T-cell (primary cell): ENCODE measurements around the gene GRK6. TPM values are rescaled to one million over a fixed set of nuclear protein-coding genes. Genes with fewer than 3 reads are reported as not detected.
"Not testable (repeated sequence)": the region's sequence is repeated elsewhere in the genome, so short reads cannot be mapped to it uniquely, and the experiment has no call there.

ENCODE experiments used
- ATAC-seq, 4 experiments: fragments of 200-7000 bp in 3 of 4; fragments of 150-1000 bp in 1 of 4; cut with Tn5 transposase; replicated peaks in 1 of 4; 1 replicate in 3 of 4; 2 replicates in 1 of 4; pipeline ENCODE4 v1.10.0; 2021; ENCODE audit warnings: moderate library complexity in 3 of 4, mild to moderate bottlenecking in 2 of 4, moderate number of reproducible peaks in 1 of 4
- CTCF ChIA-PET, 2 donors: fragments of 300-600 bp; sonication (Branson Sonifier 250); formaldehyde crosslinking; loops; one replicate each; lab custom pipeline; 2022; ENCODE audit warnings: antibody characterized with exemption in 2 of 2; lab: Charles Lee
- POLR2A ChIA-PET, 2 donors: fragments of 300-600 bp; sonication (Branson Sonifier 250); formaldehyde crosslinking; loops; one replicate each; lab custom pipeline; 2022; ENCODE audit warnings: antibody characterized with exemption in 2 of 2; lab: Charles Lee
- DNase-seq, 35 experiments: peaks; one replicate each; pipeline versions ENCODE4 v3.0.0 to v3.0.0-alpha.2; 2013 to 2023
- H3K27ac ChIP-seq: one replicate; pipeline ENCODE4 v1.5.1; 2013; ENCODE audit warnings: low read length
- H3K27me3 ChIP-seq, 2 experiments: replicated peaks in 1 of 2; 1 replicate in 1 of 2; 2 replicates in 1 of 2; pipeline versions ENCODE4 v1.6.1 to v1.7.0; 2013; ENCODE audit warnings: low read length in 1 of 2, mixed read lengths in 1 of 2; ENCODE audit not compliant: control insufficient read depth in 2 of 2, insufficient read depth in 2 of 2; ENCODE audit errors: extremely low read depth in 1 of 2
- H3K36me3 ChIP-seq, 2 donors: 1 replicate in 1 of 2; 2 replicates in 1 of 2; pipeline versions ENCODE4 v1.6.1 to v1.7.0; 2013; ENCODE audit warnings: low read length in 1 of 2; ENCODE audit not compliant: control insufficient read depth in 2 of 2, insufficient read depth in 1 of 2; ENCODE audit errors: extremely low read depth in 1 of 2
- H3K4me1 ChIP-seq, 2 experiments: 1 replicate in 1 of 2; 2 replicates in 1 of 2; pipeline versions ENCODE4 v1.6.1 to v1.7.0; 2013; ENCODE audit warnings: low read length in 2 of 2, mixed read lengths in 1 of 2; ENCODE audit not compliant: insufficient read depth in 2 of 2, control insufficient read depth in 1 of 2; ENCODE audit errors: extremely low read depth in 1 of 2
- H3K4me3 ChIP-seq, 2 donors: 1 replicate in 1 of 2; 2 replicates in 1 of 2; pipeline versions ENCODE4 v1.5.1 to v1.7.0; 2013; ENCODE audit warnings: mild to moderate bottlenecking in 2 of 2, low read length in 1 of 2, moderate library complexity in 1 of 2; ENCODE audit not compliant: control insufficient read depth in 1 of 2; ENCODE audit errors: extremely low read depth in 1 of 2
- H3K9me3 ChIP-seq: 2 replicates; pipeline ENCODE4 v1.7.0; 2013
- H3K27ac Mint-ChIP-seq, 2 donors: one replicate each; pipeline ENCODE4 v1.8.0; 2020 to 2021; ENCODE audit warnings: mild to moderate bottlenecking in 2 of 2, mixed read lengths in 2 of 2
- H3K27me3 Mint-ChIP-seq, 2 donors: one replicate each; pipeline ENCODE4 v1.8.0; 2021 to 2022; ENCODE audit warnings: mixed read lengths in 2 of 2
- H3K36me3 Mint-ChIP-seq: one replicate; pipeline ENCODE4 v1.8.0; 2021; ENCODE audit warnings: mixed read lengths
- H3K4me1 Mint-ChIP-seq, 3 donors: one replicate each; pipeline ENCODE4 v1.8.0; 2020 to 2022; ENCODE audit warnings: mixed read lengths in 3 of 3, mild to moderate bottlenecking in 1 of 3
- H3K4me3 Mint-ChIP-seq, 3 donors: one replicate each; pipeline ENCODE4 v1.8.0; 2020 to 2022; ENCODE audit warnings: mild to moderate bottlenecking in 3 of 3, mixed read lengths in 3 of 3, moderate library complexity in 3 of 3
- H3K9me3 Mint-ChIP-seq, 3 donors: one replicate each; pipeline ENCODE4 v1.8.0; 2020 to 2022; ENCODE audit warnings: mixed read lengths in 3 of 3
- WGBS: methylation state at CpG from one replicate; pipeline ENCODE4 v1.1.5; 2013; ENCODE audit warnings: missing lambda C conversion rate; ENCODE audit not compliant: insufficient coverage; 5-methylcytosine and 5-hydroxymethylcytosine counted together
- total RNA-seq, 35 experiments: library from RNA in 6 of 35; stranded (reverse) in 6 of 35; fragments of 120-200 nt in 1 of 35; gene quantifications; one replicate each; pipeline versions ENCODE4 v1.2.1 to v1.2.4 and lab custom pipeline; 2013 to 2026

The GRK6 gene
- total RNA-seq, 5 donors from 2014 or later (not counting 1 experiment from before 2014, with no cell fraction given): 196 to 226 (median 216) TPM

DNA sequence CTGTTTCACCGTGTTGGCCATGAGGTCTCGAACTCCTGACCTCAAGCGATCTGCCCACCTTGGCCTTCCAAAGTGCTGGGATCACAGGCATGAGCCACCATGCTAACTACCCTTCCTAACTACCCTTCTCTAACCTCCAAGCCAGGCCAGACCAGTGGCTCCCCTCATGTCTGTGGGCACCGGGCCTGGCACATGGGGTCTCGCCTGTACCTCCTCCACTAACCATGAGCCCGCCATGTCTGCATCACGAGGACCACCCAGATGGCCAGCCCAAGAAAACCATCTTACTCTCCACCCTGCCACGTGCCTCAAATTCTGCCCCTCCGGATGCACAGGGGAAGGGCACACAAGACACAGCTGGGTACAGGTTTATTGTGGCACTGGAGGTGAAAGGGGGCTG, 56.6 kb downstream of the GRK6 start:
- Histone ChIP-seq H3K27me3 (no peaks in the 10 kb centered on the region), H3K36me3 (peaks cover 0 to 4% of the 10 kb centered on the region in 2 donors), H3K27ac (no peak overlapping the region), H3K4me3 (no peak overlapping the region), H3K4me1 (peaks cover 2 to 14% of the 10 kb centered on the region in 2 experiments), H3K9me3 (no peaks in the 10 kb centered on the region)
- no peaks in the 10 kb centered on the region for H3K9me3 Mint-ChIP-seq
- no peaks in the 10 kb centered on the region for H3K27me3 Mint-ChIP-seq
- H3K36me3 Mint-ChIP-seq: no peaks in the 10 kb centered on the region
- H3K4me1 Mint-ChIP-seq: peaks cover 15 to 19% (median 15%) of the 10 kb centered on the region in 3 donors
- ATAC-seq: no peak
- no peak overlapping the region for H3K27ac Mint-ChIP-seq
- ChIA-PET CTCF (no interaction called here), POLR2A (no interaction called here)
- no peak for DNase-seq
- no peak overlapping the region for H3K4me3 Mint-ChIP-seq
- WGBS: 100% methylated on average over 7 of the region's 9 CpGs

DNA sequence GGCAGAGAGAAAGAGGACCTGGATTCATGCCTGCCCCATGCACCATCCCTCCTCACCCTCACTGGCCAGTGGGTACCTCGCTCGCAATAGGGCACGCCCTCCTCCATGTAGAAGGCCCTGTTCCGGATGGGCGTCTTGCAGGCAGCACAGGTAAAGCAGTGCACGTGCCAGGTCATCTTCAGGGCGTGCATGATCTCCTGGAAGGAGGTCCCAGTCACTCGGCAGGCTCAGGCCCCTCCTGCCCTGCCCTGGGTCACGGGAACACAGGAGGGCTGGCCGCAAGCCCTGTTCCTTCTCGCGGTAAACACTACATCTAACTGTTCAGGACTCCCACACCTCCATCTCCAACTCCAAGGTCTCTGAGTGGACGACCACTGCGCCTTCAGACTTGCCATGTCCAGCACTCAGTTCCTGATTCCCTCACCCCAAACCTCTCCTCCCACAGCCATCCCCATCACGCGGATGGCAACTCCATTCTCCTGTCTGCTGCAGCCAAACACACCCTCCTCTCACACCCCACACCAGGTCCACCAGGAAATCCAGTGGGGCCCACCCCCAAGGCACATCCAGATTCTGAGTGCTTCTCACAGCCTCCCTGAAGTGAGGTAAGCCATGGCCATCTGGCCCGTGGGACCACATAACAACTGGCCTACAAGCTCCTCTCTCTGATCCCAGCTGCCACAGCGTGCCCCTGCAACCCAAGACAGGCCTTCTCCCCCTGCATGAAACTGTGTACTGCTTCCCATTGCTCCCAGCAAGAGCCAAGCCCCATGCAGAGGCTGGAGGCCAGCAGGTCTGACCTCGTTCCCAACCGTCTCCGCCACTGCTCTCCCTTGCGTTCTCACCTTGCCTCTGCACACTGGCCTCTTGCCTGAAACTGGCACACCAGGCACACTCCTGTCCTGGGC, 57.8 kb downstream of the GRK6 start:
- ChIA-PET CTCF (no interaction called here), POLR2A (no interaction called here)
- Mint-ChIP-seq H3K36me3 (no peaks in the 10 kb centered on the region), H3K4me1 (peaks cover 8% of the 10 kb centered on the region in 3 donors), H3K4me3 (no peak overlapping the region), H3K27ac (no peak overlapping the region), H3K27me3 (no peaks in the 10 kb centered on the region), H3K9me3 (no peaks in the 10 kb centered on the region)
- peaks cover 0 to 7% of the 10 kb centered on the region in 2 experiments for H3K4me1 ChIP-seq
- no peak overlapping the region for H3K4me3 ChIP-seq
- DNase-seq: no peak
- 93% methylated on average over 22 of the region's 22 CpGs for WGBS
- no peaks in the 10 kb centered on the region for H3K27me3 ChIP-seq
- no peaks in the 10 kb centered on the region for H3K9me3 ChIP-seq
- peaks cover 0 to 7% of the 10 kb centered on the region in 2 donors for H3K36me3 ChIP-seq
- no peak overlapping the region for H3K27ac ChIP-seq
- ATAC-seq: no peak

DNA sequence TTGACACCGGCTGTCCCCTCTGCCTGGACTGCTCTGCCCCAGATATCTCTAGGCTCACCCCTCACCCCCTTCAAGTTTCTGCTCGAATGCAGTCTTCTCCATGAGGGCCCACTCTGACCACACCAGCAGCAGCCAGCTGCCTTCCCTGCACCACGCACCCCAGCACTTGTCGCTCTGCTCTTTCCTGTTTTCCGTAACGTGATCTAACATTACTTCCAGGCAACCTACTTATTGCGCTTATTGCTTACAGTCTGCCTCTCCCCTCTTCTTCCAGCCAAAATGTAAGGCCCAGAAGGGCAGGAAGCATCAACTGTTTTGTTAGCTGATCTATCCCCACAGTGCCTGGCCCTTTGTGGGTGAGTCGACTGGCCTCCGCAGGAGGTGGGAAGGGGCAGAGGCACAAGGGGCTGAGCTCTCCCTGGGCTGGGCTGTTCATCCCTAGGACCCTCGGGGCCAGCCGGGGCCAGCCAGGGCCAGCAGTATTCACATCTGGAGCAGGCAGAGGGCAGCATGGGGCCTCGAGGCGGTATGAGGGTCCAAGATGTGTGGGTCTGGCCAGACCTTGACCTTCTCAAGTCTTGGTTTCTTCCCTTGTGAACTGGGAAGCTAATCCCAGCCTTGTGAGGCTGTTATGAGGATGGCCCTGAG, 58.5 kb downstream of the GRK6 start:
- Mint-ChIP-seq H3K27ac (no peak overlapping the region), H3K27me3 (no peaks in the 10 kb centered on the region), H3K9me3 (no peaks in the 10 kb centered on the region), H3K36me3 (peaks cover 1% of the 10 kb centered on the region), H3K4me1 (peaks cover under 1% of the 10 kb centered on the region in 3 donors), H3K4me3 (no peak overlapping the region)
- 82% methylated on average over 13 of the region's 13 CpGs for WGBS
- ChIA-PET CTCF (interaction anchor here in 1 of 2 donors (0.5 to 0.6 kb wide), 2 partner anchors 9 to 330 kb away, joined by 3 read pairs; no protein-coding TSS in a partner anchor), POLR2A (interaction anchor here in 1 of 2 donors (0.6 kb wide), 1 partner anchor 129 kb away, joined by 6 read pairs; no protein-coding TSS in a partner anchor)
- Histone ChIP-seq H3K27me3 (no peaks in the 10 kb centered on the region), H3K36me3 (peaks cover 0 to 10% of the 10 kb centered on the region in 2 donors), H3K4me3 (no peak overlapping the region), H3K4me1 (no peaks in the 10 kb centered on the region), H3K9me3 (no peaks in the 10 kb centered on the region), H3K27ac (no peak overlapping the region)
- DNase-seq: no peak
- ATAC-seq: no peak

DNA sequence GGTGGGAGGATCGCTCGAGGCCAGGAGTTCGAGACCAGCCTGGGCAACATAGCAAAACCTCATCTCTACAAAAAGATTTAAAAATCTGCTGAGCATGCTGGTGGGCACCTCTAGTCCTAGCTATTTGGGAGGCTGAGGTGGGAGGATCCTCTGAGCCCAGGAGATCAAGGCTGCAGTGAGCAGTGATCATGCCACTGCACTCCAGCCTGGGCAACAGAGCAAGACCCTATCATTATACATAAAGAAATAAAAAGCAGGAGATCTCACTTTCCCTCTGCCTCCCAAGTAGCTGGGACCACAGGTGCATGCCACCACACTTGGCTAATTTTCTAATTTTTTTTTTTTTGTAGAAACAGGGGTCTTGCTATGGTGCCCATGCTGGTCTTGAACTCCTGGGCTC, 59.3 kb downstream of the GRK6 start:
- not testable (repeated sequence) for H3K27me3 Mint-ChIP-seq, H3K27me3 ChIP-seq, H3K27ac ChIP-seq, H3K36me3 Mint-ChIP-seq, DNase-seq, H3K9me3 Mint-ChIP-seq, H3K4me1 Mint-ChIP-seq, H3K4me1 ChIP-seq, H3K27ac Mint-ChIP-seq, H3K4me3 Mint-ChIP-seq, ATAC-seq, H3K4me3 ChIP-seq, H3K9me3 ChIP-seq
- no CpG with 5 or more reads among the region's 3 CpGs for WGBS
- ChIA-PET POLR2A (interaction anchor here in 1 of 2 donors (0.6 kb wide), 1 partner anchor 129 kb away, joined by 6 read pairs; no protein-coding TSS in a partner anchor), CTCF (interaction anchor here in 1 of 2 donors (0.5 to 0.6 kb wide), 2 partner anchors 9 to 331 kb away, joined by 3 read pairs; no protein-coding TSS in a partner anchor)
- H3K36me3 ChIP-seq: peaks cover 0 to 17% of the 10 kb centered on the region in 2 donors

DNA sequence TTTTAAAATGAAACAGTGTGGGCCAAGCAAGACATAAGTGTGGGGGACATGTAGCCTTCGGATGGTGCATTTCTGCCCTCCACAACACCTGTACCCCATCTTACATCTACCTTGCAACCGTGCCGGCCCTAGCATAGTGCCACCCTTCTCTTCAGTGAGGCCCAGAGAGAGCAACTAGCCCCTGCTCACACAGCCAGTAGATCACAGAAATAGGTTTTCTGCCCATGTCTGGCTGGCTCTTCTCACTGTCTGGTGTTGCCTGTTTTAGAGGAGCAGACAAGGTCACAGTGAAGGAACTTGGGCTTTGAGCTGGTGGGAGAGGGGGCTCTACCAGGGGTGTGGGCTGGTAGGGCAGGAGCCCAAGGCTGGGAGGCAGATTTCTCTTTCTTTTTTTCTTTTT, 59.8 kb downstream of the GRK6 start:
- Mint-ChIP-seq H3K4me3 (no peak overlapping the region), H3K27me3 (no peaks in the 10 kb centered on the region), H3K36me3 (peaks cover 6% of the 10 kb centered on the region), H3K27ac (no peak overlapping the region), H3K4me1 (no peaks in the 10 kb centered on the region), H3K9me3 (no peaks in the 10 kb centered on the region)
- ChIA-PET CTCF (no interaction called here), POLR2A (no interaction called here)
- Histone ChIP-seq H3K27me3 (no peaks in the 10 kb centered on the region), H3K27ac (no peak overlapping the region), H3K4me3 (no peak overlapping the region), H3K9me3 (no peaks in the 10 kb centered on the region), H3K4me1 (no peaks in the 10 kb centered on the region), H3K36me3 (peaks cover 0 to 19% of the 10 kb centered on the region in 2 donors)
- 60% methylated on average over 2 of the region's 3 CpGs for WGBS
- DNase-seq (no peak), ATAC-seq (no peak)

DNA sequence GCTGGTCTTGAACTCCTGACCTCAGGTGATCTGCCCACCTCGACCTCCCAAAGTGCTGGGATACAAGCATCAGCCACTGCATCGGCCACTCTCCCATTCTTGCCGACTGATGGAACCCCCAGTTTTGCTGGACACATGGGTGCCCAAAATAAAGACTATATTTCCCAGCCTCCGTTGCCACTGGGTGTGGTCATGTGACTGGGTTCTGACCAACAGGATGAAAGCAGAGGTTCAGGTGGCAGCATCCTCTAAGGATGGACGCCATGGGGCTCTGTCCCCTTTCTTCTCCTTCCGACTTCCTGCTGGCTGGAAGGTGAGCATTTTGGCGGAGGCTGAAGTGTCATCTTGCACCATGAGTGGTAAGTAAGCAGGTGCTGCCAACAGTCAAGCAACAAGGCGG, 60.7 kb downstream of the GRK6 start:
- Histone ChIP-seq H3K36me3 (peaks cover 0 to 19% of the 10 kb centered on the region in 2 donors), H3K9me3 (no peaks in the 10 kb centered on the region), H3K27me3 (no peaks in the 10 kb centered on the region), H3K4me3 (no peak overlapping the region), H3K27ac (no peak overlapping the region), H3K4me1 (no peaks in the 10 kb centered on the region)
- Mint-ChIP-seq H3K27ac (no peak overlapping the region), H3K4me3 (no peak overlapping the region), H3K36me3 (peaks cover 6% of the 10 kb centered on the region), H3K9me3 (no peaks in the 10 kb centered on the region), H3K27me3 (no peaks in the 10 kb centered on the region), H3K4me1 (no peaks in the 10 kb centered on the region)
- no peak for ATAC-seq
- POLR2A ChIA-PET: no interaction called here
- no peak for DNase-seq
- CTCF ChIA-PET: no interaction called here
- 82% methylated on average over 5 of the region's 8 CpGs for WGBS
